HG02885 (cell line): ENCODE data around the gene FANCB.

Experiments
- ATAC-seq: cut with Tn5 transposase; IDR thresholded peaks from one replicate; pipeline ENCODE4 v1.9.1; 2021; ENCODE audit warnings: mild to moderate bottlenecking; ENCODE audit not compliant: unreplicated experiment, poor library complexity

Gene FANCB

DNA sequence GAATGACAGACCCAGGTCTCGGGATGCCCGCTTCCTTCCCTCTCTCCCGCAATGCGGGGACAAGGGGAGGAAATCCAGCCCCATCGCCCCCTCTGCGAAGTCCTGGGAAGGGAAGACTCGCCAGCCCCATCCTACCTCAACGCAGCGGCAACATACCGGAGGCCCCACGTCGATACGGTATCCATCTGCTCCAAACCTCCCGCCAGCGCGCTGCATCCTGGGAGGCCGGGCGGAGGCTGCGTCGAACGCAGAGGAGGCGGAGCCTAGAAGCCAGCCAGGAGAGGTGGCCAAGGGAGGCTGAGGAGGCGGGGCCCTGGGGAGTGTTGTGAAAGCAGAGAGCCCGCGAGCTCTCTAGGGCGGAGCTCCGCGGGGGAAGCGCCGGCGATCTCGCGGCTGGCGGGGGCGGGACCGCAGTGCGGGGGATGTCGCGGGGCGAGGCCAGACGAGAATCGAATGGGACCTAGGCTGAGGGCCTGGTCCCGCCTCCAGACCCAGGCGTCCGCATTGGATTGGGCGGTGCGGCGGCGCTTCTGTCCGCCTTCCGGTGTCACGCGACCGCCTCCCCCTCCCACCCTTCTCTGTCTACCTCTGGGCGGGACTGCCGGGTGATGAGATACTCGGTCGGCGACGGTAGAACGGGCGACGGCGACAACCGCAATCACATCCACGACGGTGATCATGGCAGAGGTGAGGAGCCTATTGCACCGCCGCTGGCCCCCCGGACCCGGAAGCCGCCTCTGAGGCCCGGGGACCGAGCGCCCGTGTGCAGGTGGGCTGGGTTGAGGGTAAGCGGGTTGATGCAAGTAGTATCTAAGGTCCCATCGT lies at the start of gene FANCB, which contains the start of gene MOSPD2:
Gene FANCB (minus strand): TSS at position 219 of the 825 bp plus-strand sequence. CDS start 7,559 bp downstream, outside the sequence.
Gene MOSPD2 (plus strand): TSS at position 571 of the 825 bp plus-strand sequence. CDS start 108 bp downstream, at position 679.
- peak; percentile 95 for ATAC-seq

DNA sequence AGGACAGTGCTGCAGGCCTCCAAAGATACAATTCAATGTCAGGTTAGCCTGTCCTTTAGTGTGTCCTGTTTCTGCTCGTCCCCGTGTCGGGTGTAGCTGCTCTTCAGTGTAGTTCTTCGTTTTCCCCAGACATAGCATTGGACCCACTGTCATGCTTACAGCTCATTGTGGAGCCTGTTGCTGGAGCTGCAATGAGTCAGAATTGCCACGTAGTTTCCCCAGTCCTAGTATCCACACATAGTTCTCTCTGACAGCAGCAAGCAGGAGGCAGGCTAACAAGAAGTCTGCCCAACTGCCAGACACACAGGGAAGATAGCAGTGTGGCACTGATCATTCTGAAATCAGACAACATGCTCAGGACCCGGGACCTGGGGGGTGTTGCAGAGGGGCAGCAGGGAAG lies 49.6 kb upstream of the FANCB start:
- ATAC-seq, result no peak

GRCh38 chrX:14920196-14920595 lies 47.3 kb upstream of the FANCB start:
- ATAC-seq, result no peak

DNA sequence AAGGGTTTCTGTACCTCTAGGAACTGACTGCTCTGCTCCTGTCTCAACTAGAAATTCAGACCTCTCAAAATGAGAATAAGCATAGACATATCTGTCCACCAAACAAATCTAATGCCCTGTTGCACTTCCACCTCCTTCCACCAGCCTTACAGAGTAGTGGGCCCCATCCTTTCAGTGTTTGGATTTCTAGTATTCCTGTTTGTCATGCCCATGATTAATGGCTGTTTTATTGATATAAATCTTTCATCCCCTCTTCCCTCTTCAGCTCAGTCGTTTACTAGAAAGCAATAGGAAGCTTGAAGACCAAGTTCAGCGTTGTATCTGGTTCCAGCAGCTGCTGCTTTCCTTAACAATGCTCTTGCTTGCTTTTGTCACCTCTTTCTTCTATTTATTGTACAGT lies 46.5 kb upstream of the FANCB start:
- ATAC-seq, result no peak

DNA sequence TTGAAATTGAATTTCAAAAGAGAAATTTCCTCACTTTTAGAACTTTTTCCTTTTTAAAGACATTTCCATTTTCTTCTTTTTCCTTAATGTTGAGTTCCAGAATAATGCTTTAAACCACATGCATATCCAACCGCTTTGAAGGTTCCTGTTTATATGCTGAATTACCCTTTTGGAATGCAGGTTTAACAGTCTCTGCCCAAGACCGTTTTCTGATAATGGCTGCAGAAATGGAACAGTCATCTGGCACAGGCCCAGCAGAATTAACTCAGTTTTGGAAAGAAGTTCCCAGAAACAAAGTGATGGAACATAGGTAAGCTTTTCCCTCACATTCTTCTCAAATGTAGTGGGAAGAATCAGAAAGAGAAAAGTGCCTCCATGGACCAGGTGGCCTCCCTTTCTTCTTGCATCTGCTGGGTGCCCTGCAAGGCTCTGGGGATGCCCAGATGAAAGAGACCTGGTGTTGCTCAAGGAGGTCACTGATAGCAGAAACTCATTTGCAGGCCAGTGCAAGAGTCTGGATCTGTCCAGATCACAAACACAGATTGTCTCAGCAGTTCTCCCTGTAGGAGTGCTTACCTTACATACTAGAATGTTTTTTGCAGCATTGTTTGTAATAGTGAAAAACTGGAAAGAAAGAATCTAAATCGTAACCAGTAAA lies 43.3 kb upstream of the FANCB start:
- ATAC-seq, result no peak

GRCh38 chrX:14915596-14915995 lies 42.7 kb upstream of the FANCB start:
- no peak for ATAC-seq

DNA sequence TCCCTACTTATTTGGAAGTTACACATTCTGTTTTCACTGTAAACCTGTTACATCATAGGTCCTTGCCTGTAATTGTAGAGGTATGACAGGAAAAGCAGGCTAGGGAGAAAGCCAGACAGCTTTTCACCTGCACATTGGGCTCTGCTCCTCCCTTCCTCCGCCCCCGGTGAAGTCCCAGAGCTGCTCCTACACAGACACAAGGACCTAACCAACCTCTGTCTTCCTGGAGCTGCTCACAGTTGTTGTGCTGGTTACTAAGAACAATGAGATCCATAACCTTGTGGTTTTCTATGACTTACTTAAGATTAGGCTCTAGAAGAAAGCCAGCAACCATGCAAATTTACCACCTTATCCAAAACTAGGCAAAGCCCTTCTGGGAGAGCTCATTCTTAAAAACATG lies 40.4 kb upstream of the FANCB start:
- ATAC-seq, result no peak

- no peak for ATAC-seq
Observed at GRCh38 chrX:14903891-14904290, 31.0 kb upstream of the FANCB start.

- no peak for ATAC-seq
Observed at GRCh38 chrX:14902537-14902936, 29.7 kb upstream of the FANCB start.

- ATAC-seq, result peak; percentile 83
Observed at GRCh38 chrX:14899607-14900006, 26.7 kb upstream of the FANCB start.

- no peak for ATAC-seq
Observed at GRCh38 chrX:14897042-14897441, 24.2 kb upstream of the FANCB start.

DNA sequence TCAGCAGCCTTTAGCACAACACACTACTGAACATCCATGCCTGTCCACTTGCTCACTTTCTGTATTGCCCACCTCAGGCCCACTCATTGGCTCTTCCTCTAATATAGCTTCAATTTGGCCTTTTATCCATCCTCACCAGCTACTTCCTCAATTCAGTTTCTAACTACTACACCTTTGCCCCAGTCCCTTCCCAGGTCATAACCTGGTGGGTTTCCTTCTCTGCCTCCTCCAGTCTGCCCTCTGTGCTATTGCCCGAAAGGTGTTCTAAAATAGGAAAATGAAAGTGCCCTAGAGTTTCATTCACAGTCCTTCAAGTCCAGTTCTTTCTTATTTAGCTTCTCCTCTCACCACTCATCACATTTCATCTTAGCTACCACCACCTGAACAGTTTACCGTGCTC lies 23.4 kb upstream of the FANCB start:
- ATAC-seq, result no peak

- no peak for ATAC-seq
Observed at GRCh38 chrX:14886252-14886651, 13.4 kb upstream of the FANCB start.

DNA sequence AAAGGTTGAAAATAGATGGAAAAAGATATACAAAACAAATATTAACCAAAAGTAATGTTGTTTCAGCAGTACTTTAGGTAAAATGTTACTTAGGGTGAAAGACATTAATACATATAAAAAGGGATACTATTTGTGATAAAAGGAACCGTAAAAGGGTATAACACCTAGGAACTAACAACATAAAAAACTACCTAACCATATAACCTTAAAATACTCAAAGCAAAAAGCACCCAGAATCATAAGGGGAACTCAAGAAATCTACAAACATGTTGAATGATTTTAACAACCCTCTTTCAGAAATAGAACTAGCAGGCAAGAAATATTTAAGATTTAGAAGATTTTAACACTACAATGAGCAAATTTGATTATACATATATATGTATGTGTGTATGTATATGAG lies 11.8 kb upstream of the FANCB start:
- ATAC-seq, result no peak

DNA sequence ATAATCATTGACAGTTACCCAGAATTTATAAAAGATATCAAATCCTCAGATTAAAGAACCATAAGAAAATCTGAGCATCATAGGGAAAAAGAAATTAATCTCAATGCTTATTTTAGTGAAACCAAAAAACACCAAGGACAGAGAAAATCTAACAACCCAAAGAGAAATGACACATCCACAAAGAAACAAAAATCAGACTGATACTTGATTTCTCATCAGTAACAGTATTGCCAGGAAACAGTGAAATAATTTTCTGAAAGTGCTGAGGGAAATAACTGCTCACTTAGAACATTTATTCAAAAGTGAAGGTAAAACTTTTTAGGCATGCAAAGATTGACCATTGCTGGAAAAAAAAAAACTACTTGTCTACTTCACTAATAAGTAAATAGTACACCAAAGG lies 11.0 kb upstream of the FANCB start:
- ATAC-seq, result no peak

- ATAC-seq, result no peak
Observed at GRCh38 chrX:14875624-14876023, 2.8 kb upstream of the FANCB start.

GRCh38 chrX:14873676-14874049 lies 794 bp upstream of the FANCB start:
- ATAC-seq, result no peak

GRCh38 chrX:14872355-14872754 lies 514 bp downstream of the FANCB start:
- no peak for ATAC-seq

GRCh38 chrX:14871767-14872166 lies 1.1 kb downstream of the FANCB start:
- ATAC-seq, result no peak

DNA sequence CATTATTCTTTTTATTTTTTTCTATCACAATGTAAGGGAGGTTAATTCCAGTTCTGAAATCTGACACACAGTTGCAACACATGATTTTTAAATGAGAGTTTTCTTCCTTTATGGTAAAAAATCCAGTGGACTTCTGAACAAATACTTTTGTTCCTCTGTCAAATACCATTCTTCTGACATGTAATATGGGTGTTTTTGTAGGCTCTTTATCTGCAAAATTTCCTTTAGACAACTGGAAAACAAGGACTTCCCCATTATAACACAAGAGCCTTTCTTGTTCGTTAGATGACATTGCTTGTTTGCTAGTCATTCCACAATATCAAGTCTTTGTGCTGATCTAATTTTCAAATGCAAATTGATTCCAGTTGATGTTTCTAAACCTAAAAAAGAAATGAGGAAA lies 7.7 kb downstream of the FANCB start:
- no peak for ATAC-seq

DNA sequence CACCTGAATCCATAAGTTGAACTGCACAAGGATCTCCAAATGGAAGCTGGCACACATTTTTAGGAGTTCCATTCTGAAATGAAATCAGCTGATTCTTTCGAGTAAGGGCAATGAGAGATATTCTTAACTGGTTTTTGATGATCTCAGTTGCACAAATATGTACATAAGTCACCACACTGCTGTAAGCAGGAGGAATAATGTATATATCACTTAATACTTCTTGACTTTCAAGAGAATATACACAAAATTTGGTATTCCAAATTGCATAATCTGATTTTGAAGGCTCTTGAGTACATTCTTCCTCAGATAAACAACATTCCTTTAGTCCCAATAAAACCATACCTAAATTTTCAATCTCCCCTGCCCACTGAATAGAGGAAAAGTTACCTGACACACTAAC lies 8.2 kb downstream of the FANCB start:
- ATAC-seq, result no peak

DNA sequence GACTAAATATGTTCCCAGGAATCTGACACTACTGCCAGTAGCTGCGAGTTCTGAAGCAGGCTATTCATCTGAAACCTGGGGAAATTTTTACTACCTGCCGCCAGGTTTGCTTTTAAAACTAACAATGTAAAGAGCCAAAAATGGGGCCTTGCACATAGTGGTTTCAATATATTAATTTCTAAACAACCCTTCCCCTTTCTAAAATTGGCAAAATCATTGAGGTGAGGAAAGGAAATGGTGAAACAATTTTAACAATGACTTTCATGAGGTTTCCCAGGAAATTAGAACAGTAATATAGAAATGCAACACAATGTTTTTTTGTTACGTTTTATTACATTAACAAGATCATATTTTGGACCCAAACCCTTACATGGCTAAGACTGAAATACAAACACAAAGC lies 21.3 kb downstream of the FANCB start:
- ATAC-seq, result no peak
